DLD1 (cell line): Measurements from ENCODE around the gene KRT8.

Source experiments
- in situ Hi-C: cut with HindIII; loops from 2 replicates; pipeline ENCODE4 v1.10.0; 2017; ENCODE audit warnings: low sequenced_read_pairs

The KRT8 gene

GRCh38 chr12:52876372-52876771, 28.5 kb downstream of the KRT8 start:
- in situ Hi-C loops, result no loop called here

GRCh38 chr12:52874573-52875435, 30.1 kb downstream of the KRT8 start:
- in situ Hi-C loops, result loop anchor here (25.0 kb wide), 1 partner anchor 488 kb away; the partner anchor contains the start of gene KRT84

- in situ Hi-C loops, result loop anchor here (25.0 kb wide), 1 partner anchor 487 kb away; the partner anchor contains the start of gene KRT84
These were observed 30.9 kb downstream of the KRT8 start for GRCh38 chr12:52873832-52874572.

- in situ Hi-C loops, result loop anchor here (25.0 kb wide), 1 partner anchor 486 kb away; the partner anchor contains the start of gene KRT84
These were observed 31.4 kb downstream of the KRT8 start for GRCh38 chr12:52873513-52873831.

GRCh38 chr12:52872644-52873389, 32.1 kb downstream of the KRT8 start:
- in situ Hi-C loops, result loop anchor here (25.0 kb wide), 1 partner anchor 486 kb away; the partner anchor contains the start of gene KRT84

- in situ Hi-C loops, result loop anchor here (25.0 kb wide), 1 partner anchor 484 kb away; the partner anchor contains the start of gene KRT84
These were observed 33.4 kb downstream of the KRT8 start for GRCh38 chr12:52871291-52872039.

- in situ Hi-C loops, result loop anchor here (25.0 kb wide), 1 partner anchor 483 kb away; the partner anchor contains the start of gene KRT84
These were observed 34.2 kb downstream of the KRT8 start for GRCh38 chr12:52870361-52871290.

- in situ Hi-C loops, result loop anchor here (25.0 kb wide), 1 partner anchor 480 kb away; the partner anchor contains the start of gene KRT84
These were observed 37.2 kb downstream of the KRT8 start for GRCh38 chr12:52867642-52868041.

- in situ Hi-C loops, result loop anchor here (25.0 kb wide), 1 partner anchor 480 kb away; the partner anchor contains the start of gene KRT84
These were observed 37.7 kb downstream of the KRT8 start for GRCh38 chr12:52867152-52867551.

- in situ Hi-C loops, result loop anchor here (25.0 kb wide), 1 partner anchor 478 kb away; the partner anchor contains the start of gene KRT84
These were observed 39.6 kb downstream of the KRT8 start for GRCh38 chr12:52865090-52865944.

GRCh38 chr12:52862023-52862422, 42.9 kb downstream of the KRT8 start:
- in situ Hi-C loops, result loop anchor here (25.0 kb wide), 1 partner anchor 475 kb away; the partner anchor contains the start of gene KRT84

- in situ Hi-C loops, result loop anchor here (25.0 kb wide), 1 partner anchor 474 kb away; the partner anchor contains the start of gene KRT84
These were observed 43.4 kb downstream of the KRT8 start for GRCh38 chr12:52861511-52861910.

GRCh38 chr12:52860102-52860823, 44.6 kb downstream of the KRT8 start:
- in situ Hi-C loops, result loop anchor here (25.0 kb wide), 1 partner anchor 473 kb away; the partner anchor contains the start of gene KRT84

- in situ Hi-C loops, result loop anchor here (25.0 kb wide), 1 partner anchor 470 kb away; the partner anchor contains the start of gene KRT84
These were observed 47.4 kb downstream of the KRT8 start for GRCh38 chr12:52857500-52857899.

- in situ Hi-C loops, result loop anchor here (25.0 kb wide), 1 partner anchor 469 kb away; the partner anchor contains the start of gene KRT84
These were observed 48.1 kb downstream of the KRT8 start for GRCh38 chr12:52856787-52857186.

GRCh38 chr12:52856077-52856476, 48.8 kb downstream of the KRT8 start:
- in situ Hi-C loops, result loop anchor here (25.0 kb wide), 1 partner anchor 469 kb away; the partner anchor contains the start of gene KRT84

GRCh38 chr12:52851787-52852186, 53.1 kb downstream of the KRT8 start:
- in situ Hi-C loops, result loop anchor here (25.0 kb wide), 1 partner anchor 464 kb away; the partner anchor contains the start of gene KRT84
